Measurements from ENCODE around the gene MYBPC2. TPM values are rescaled to one million over a fixed set of nuclear protein-coding genes. Genes with fewer than 3 reads are reported as not detected.

MYBPC2 gene
- total RNA-seq, 1 donor from 2014 or later: not detected

DNA sequence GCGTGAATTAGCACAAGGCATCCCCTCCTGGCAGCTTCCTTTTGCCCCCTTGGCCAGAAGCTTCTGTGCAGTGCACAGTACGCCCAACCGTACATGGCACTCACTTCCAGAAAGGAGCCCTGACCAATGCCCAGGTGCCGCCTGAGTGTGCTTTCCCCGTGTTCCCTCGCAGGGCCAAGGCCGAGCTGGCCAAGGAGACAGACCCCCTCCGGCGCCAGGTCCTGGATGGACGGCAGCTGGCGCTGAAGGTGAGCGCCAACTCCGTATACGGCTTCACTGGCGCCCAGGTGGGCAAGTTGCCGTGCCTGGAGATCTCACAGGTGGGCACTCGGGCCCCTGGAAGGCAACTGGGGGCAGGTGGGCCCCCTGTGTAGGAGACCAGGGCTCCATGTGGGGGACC, 23.3 kb upstream of the MYBPC2 start:
- DNase-seq (ENCODE audit: extremely low read depth, low read depth, low spot score): no peak

DNA sequence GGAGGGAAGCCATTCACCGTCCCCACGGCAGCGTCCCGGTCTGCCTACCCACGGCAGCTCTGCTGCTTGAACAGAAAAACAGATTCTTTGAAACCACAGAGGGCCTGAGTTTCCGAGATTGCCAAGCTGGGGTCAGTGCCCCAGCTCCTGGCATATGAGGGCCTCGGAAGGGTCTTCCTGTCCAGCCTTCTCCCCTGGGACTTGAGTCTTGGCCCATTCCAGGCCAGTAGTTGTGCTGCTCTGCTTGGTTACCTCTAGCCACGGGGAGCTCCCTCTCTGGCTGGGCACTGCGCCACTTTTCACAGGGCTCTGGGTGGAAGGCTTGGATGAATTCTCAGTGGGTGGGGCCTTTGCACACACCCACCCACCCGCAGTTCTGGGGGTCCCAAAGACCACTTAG, 22.6 kb upstream of the MYBPC2 start:
- DNase-seq (ENCODE audit: extremely low read depth, low read depth, low spot score): no peak

- DNase-seq (ENCODE audit: extremely low read depth, low read depth, low spot score): no peak
These were observed 20.3 kb upstream of the MYBPC2 start for GRCh38 chr19:50412419-50412818.

GRCh38 chr19:50413096-50413495, 19.6 kb upstream of the MYBPC2 start:
- no peak for DNase-seq (ENCODE audit: extremely low read depth, low read depth, low spot score)

DNA sequence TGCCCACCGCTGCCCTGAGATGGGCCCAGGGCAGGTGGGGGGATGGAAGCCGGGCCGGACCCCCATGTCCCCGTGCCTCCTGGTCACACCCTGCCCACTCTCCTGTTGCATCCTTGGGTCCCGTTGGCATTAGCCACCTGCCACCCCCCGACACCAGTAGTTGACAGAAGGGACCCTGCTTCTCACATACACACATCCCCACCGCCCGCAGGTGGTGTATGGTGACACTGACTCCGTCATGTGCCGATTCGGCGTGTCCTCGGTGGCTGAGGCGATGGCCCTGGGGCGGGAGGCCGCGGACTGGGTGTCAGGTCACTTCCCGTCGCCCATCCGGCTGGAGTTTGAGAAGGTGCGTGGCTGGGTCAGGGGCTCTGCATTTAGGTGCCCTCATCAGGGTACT, 19.2 kb upstream of the MYBPC2 start:
- no peak for DNase-seq (ENCODE audit: extremely low read depth, low read depth, low spot score)

DNA sequence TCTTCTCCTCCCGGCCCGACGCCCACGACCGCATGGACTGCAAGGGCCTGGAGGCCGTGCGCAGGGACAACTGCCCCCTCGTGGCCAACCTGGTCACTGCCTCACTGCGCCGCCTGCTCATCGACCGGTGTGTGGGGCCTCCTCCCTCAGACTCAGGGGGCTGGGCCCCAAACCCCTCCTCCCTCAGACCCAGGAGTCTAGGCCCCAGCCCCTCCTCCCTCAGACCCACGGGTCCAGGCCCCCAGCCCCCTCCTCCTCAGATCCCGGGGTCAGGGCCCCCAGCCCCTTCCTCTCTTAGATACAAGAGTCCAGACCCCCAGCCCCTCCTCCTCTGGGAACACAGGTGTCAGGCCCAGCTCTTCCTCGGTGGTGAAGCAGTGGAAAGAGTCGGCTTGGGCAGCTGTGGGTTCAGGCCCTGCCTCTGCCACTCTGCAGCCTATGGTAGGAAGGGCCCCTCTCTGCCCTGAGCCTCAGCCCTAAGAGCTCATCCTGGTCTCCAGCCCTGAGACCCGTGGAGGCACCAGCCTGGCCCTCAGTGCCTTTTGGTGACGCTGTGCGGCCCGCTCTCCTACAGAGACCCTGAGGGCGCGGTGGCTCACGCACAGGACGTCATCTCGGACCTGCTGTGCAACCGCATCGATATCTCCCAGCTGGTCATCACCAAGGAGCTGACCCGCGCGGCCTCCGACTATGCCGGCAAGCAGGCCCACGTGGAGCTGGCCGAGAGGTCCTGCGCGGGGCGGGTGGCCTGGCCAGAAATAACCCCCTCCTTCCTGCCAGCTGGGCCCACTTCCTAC, 17.6 kb upstream of the MYBPC2 start:
- no peak for DNase-seq (ENCODE audit: extremely low read depth, low read depth, low spot score)

DNA sequence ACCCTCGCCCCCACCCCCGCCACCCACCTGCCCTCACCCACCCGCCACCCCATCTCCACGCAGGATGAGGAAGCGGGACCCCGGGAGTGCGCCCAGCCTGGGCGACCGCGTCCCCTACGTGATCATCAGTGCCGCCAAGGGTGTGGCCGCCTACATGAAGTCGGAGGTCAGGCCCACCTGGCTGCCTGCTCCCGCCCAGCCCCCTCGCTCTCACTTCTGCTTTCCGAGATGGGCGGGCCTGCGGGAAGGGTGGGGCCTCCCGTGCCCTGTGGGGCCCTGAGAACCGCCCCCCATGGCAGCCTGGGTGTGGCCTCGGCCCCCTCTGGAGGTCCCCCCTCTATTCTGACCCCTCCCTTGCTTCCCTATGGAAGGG, 17.0 kb upstream of the MYBPC2 start:
- no peak for DNase-seq (ENCODE audit: extremely low read depth, low read depth, low spot score)

DNA sequence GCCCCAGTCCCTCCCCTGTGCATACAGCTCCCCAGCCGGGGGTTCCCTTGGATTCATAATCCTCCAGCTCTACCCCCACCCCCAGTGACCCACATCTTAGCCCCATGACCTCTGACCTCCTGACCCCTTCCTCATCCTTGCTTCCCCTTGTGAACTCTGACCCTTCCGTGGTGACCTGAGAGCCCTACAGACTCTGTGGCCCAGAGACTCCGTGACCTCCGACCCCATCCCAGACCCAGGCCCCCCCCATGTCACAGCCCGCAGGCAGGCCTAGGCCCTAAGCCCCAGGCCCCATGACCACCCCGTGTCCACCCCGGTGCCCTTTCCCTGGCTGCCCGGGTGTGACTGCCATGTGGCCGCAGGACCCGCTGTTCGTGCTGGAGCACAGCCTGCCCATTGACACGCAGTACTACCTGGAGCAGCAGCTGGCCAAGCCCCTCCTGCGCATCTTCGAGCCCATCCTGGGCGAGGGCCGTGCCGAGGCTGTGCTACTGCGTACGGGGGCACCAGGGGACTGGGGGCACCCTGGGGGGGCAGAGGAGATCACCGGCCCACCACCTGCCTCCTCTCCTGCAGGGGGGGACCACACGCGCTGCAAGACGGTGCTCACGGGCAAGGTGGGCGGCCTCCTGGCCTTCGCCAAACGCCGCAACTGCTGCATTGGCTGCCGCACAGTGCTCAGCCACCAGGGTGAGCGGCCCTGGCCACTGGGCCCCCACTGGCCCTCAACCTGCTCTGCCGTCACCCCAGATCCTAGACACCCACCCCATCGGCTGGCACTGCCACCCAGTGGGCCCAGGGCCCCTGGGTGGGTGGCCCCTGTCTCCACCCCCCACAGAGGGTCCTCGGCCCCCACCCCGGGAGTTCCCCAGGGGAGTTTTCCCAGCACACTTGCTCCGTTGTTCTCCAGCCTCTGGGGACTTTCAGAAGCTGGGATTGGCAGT, 16.4 kb upstream of the MYBPC2 start:
- DNase-seq (ENCODE audit: extremely low read depth, low read depth, low spot score): no peak

DNA sequence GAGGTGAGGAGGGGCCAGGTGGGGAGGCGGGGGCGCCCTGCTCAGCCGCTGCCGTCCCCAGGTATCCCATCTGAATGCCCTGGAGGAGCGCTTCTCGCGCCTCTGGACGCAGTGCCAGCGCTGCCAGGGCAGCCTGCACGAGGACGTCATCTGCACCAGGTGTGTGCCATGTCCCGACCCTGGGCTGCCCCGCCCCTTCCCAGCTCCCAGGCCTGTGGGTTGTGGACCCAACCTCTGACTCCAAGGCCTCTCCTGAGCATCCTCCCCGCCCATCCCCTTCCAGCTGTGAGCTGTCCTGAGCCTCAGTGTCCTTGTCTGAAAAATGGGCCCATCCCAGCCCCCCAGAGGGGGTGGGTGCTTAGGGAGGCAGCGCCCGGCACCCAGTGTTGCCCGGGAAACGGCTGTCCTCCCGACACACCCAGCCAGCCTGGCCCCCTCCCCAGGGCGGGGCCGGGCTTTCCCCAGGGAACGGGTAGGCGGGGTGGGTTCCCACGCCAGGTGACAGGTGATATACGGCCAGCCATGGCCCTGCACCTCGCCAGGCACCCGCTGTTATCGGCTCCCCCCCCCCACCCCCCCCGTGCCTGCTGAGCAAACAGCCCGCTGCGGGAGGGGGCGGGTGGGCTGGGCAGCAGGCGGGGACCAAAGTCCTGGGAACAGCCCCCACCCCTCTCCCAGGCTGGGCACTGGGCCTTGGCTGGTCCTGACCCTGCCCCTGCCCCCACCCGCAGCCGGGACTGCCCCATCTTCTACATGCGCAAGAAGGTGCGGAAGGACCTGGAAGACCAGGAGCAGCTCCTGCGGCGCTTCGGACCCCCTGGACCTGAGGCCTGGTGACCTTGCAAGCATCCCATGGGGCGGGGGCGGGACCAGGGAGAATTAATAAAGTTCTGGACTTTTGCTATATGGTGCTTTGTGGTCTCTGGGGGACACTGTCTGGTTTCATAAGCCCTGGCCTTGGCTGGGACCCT, 15.3 kb upstream of the MYBPC2 start:
- no peak for DNase-seq (ENCODE audit: extremely low read depth, low read depth, low spot score)

DNA sequence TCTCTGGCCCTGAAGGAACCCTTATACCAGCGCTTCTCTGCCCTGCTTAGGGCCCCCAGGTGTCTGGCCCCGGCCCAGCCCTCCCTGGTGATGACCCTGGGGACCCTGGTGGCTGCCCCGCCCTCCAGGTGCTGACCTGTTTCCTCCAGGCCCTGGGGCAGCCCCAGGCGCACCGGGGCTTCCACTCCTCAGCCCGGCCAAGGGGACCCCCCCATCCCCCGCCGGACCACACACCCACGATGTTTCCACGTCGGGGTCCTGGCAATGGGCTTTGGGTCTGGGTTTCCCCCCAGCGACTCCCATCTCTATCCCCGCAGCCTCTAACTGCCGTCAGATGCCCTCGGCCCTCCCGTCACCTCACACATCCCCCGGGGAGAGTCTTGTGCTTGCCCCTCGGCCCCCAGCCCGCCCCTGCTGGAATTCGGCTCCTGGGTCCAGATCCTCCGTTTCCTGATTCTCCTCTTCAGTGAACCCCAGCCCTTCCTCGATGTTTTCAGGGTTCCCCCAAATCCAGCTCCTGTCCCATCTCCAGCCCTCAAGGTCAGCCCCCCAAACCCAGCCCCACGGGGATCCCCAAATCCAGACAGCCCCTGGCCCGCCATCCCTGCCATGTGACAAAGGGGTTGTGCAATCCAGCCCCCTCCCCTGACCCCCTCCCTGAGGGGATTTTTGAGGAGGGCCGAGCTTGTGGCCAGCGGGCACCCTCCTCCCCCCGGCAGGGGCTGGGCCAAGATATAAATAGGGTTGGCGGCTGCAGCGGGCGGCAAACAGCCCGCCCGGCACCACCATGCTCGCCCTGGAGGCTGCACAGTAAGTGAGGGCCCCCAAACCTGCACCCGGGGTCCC, 14.3 kb upstream of the MYBPC2 start, which contains the start of gene SPIB:
TSS of gene SPIB (plus strand) at position 763 of the 846 bp plus-strand sequence. CDS start at position 788, 25 bp downstream.
- DNase-seq (ENCODE audit: extremely low read depth, low read depth, low spot score): no peak

DNA sequence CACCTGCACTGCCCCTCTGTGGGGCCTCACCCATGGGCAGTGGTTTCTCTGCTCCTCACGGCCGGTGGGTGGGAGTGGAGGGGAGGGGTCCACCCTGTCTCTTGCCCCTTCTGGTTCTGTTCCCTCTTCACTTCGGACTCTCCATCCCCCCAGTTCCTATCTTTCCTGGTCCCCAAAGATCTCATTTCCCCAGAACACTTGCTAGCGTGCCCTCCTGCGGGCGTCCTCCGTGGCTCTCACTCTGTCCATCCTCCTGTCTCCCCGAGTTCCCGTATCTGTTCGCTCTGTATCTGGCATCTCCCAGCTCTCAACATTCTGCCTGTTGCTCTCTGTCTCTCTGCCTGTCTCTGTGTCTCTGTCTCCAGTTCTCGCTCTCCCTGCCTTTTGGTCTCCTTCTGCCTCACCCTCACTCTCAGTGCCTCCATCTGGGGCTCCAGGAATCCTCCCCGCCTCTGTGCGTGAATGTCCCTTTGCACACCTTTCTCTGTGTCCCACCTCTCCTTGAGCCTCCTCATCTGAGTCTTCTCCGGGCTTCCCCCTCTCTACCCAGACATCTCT, 13.6 kb upstream of the MYBPC2 start:
- no peak for DNase-seq (ENCODE audit: extremely low read depth, low read depth, low spot score)

GRCh38 chr19:50419580-50420035, 13.1 kb upstream of the MYBPC2 start:
- DNase-seq (ENCODE audit: extremely low read depth, low read depth, low spot score): no peak

DNA sequence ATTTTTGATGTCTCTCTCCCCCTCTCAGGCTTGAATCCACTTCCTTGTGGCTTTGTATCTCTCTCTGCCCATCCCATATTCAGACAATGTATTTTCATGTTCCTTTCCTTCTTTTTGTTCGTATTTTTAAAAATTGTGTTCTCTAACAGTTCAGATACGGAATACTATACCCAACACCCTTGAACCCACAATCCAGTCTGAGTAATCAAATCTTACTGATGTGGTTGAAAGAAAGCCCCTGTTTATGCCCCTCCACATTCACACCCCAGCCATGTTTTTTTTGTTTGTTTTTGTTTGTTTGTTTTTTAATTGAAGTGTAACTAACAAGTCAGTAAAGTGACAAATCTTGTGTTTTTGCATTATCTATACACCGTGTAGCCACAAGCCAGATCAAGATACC, 12.6 kb upstream of the MYBPC2 start:
- DNase-seq (ENCODE audit: extremely low read depth, low read depth, low spot score): no peak

GRCh38 chr19:50420808-50421207, 11.9 kb upstream of the MYBPC2 start:
- DNase-seq (ENCODE audit: extremely low read depth, low read depth, low spot score): no peak

- DNase-seq (ENCODE audit: extremely low read depth, low read depth, low spot score): no peak
These were observed 10.1 kb upstream of the MYBPC2 start for GRCh38 chr19:50422397-50423278.

- DNase-seq (ENCODE audit: extremely low read depth, low read depth, low spot score): no peak
These were observed 9.2 kb upstream of the MYBPC2 start for GRCh38 chr19:50423279-50424113.

- no peak for DNase-seq (ENCODE audit: extremely low read depth, low read depth, low spot score)
These were observed 7.1 kb upstream of the MYBPC2 start for GRCh38 chr19:50425581-50425980.
